ENCODE results near the gene CGREF1. TPM values are rescaled to one million over a fixed set of nuclear protein-coding genes. Genes with fewer than 3 reads are reported as not detected.

The CGREF1 gene
- total RNA-seq, 3 donors from 2014 or later: 0.41 to 1.9 (median 1.5) TPM

DNA sequence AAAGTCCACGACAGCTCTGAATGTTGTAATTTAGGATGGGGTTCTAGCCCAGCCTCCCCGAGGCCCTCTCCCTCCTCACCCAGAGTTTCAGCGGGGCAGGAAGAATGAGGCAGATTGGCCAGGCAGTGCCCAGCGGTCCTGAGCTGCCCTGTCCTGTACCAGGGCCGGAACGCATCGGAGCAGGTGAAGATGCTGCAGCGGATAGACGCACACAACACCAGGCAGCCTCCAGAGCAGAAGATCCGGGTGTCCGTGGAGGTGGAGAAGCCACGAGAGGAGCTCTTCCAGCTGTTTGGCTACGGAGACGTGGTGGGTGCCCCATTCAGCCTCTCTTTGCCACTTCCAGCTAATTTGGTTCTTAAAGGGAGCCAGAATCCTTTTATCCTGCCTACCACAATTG is 21.6 kb downstream of the CGREF1 start:
- DNase-seq: no peak
- Histone ChIP-seq H3K4me3 (no peak overlapping the region), H3K36me3 (ENCODE audit: low read depth) (no peaks in the 10 kb centered on the region), H3K9me3 (no peaks in the 10 kb centered on the region), H3K4me1 (ENCODE audit: low read depth) (peaks cover 10% of the 10 kb centered on the region)
- TF ChIP-seq, protein P1, sequence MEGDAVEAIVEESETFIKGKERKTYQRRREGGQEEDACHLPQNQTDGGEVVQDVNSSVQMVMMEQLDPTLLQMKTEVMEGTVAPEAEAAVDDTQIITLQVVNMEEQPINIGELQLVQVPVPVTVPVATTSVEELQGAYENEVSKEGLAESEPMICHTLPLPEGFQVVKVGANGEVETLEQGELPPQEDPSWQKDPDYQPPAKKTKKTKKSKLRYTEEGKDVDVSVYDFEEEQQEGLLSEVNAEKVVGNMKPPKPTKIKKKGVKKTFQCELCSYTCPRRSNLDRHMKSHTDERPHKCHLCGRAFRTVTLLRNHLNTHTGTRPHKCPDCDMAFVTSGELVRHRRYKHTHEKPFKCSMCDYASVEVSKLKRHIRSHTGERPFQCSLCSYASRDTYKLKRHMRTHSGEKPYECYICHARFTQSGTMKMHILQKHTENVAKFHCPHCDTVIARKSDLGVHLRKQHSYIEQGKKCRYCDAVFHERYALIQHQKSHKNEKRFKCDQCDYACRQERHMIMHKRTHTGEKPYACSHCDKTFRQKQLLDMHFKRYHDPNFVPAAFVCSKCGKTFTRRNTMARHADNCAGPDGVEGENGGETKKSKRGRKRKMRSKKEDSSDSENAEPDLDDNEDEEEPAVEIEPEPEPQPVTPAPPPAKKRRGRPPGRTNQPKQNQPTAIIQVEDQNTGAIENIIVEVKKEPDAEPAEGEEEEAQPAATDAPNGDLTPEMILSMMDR (IDR thresholded peaks at IDR 0.05): no peak
- no peak for ATAC-seq
- intact Hi-C loops (cut with DNase I, micrococcal nuclease): loop anchor here (10.0 kb wide), 3 partner anchors 107 to 187 kb away; partner anchors contain the start of genes ATRAID (in 1 of the 2), CAD (in 1 of the 2), SLC5A6 (in 1 of the 2) and TRIM54 (in 1 of the 2)

DNA sequence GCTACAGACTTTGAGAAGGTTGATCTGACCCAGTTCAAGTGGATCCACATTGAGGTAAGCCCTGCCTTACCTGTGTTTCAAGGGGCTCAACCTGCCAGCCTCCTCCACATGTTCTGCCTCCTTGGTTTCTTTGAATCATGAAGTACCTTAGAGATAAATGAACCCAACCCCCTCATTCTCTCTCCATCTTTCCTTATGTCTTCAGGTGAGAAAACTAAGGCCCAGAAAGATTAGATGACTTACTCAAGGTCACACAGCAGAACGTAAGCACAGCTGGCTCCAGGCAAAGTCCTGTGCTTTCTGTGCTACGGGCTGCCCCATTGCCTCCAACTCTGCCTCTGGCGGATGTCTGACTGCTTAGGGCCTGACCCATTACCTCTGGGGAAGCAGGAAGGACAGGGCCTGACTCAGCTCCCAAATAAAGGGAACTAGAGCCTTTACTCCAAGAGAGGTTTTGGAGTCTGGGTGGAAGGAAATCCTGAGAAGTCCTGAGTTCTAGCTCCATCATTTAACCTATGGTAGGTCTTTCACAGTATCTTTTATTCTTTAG is 22.1 kb downstream of the CGREF1 start:
- TF ChIP-seq, protein P1 (IDR thresholded peaks at IDR 0.05): no peak
- DNase-seq (no peak), ATAC-seq (no peak)
- Histone ChIP-seq H3K4me3 (no peak overlapping the region), H3K4me1 (ENCODE audit: low read depth) (peaks cover 10% of the 10 kb centered on the region), H3K9me3 (no peaks in the 10 kb centered on the region), H3K36me3 (ENCODE audit: low read depth) (no peaks in the 10 kb centered on the region)
- intact Hi-C loops (cut with DNase I, micrococcal nuclease): loop anchor here (10.0 kb wide), 3 partner anchors 108 to 188 kb away; partner anchors contain the start of genes ATRAID (in 1 of the 2), CAD (in 1 of the 2), SLC5A6 (in 1 of the 2) and TRIM54 (in 1 of the 2)

DNA sequence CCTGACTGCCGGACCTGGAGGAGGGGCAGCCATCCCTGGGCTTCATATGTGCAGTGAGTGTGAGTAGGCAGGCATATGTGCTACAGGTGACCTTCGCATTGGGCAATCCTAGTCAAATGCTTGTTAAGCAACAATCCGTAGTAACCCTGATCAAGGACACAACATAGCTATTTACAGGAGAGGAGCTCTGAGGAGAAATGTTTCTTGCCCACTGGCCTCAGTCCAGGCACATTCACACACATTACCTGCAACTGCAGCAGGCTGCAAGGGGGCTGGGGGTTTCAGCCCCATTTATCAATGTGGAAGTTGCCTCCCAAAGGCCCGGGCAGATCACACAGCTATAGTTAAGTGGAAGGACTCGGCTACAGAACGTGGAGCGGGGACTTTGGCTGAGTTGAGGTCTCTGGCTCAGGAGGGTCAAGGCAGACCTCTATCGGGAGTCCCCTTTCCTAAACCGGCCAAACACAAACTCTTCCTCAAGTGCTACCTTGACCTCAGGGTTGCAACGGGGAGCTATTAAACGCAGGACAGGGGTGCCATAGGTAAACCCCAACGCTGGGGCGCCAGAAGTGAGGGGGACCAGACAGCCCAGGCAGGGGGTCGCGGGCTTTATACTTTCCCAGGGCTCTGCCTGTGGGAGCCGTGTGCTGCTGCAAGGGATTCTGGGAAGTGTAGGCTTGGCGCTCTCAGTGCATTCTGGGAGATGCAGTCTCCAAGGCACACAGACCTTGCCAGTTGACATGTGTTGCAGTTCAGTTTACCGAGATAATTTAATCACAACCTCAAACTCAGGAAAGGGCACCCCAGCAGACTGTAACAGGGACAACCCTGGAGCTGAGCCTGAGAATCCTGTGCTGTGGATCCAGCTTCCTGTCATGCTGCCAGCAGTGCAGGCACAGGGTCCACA is 22.9 kb downstream of the CGREF1 start:
- peaks cover 10% of the 10 kb centered on the region for H3K4me1 ChIP-seq (ENCODE audit: low read depth)
- intact Hi-C loops (cut with DNase I, micrococcal nuclease): loop anchor here (10.0 kb wide), 3 partner anchors 109 to 189 kb away; partner anchors contain the start of genes ATRAID (in 1 of the 2), CAD (in 1 of the 2), SLC5A6 (in 1 of the 2) and TRIM54 (in 1 of the 2)
- peak; percentile 58 to 75 (median 60) for DNase-seq

DNA sequence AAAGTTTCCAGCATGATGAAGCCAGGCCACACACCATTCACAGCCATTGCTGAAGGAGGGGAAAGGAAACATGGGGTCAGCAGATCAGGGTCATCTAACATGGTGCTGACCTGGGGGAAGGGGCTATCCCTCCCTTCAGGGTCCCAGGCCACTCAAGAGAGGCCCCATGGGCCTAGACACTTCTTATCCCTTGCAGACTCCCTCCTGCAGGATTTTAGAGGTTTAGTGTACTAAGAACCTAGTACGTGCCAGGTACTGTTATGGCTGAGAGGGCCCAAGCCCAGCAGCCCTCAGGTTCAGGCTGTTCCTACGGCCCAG is 23.5 kb downstream of the CGREF1 start:
- TF ChIP-seq, protein P1 (IDR thresholded peaks at IDR 0.05): no peak
- intact Hi-C loops (cut with DNase I, micrococcal nuclease): loop anchor here (10.0 kb wide), 3 partner anchors 109 to 189 kb away; partner anchors contain the start of genes ATRAID (in 1 of the 2), CAD (in 1 of the 2), SLC5A6 (in 1 of the 2) and TRIM54 (in 1 of the 2)
- H3K4me3 ChIP-seq: no peak overlapping the region
- peaks cover 10% of the 10 kb centered on the region for H3K4me1 ChIP-seq (ENCODE audit: low read depth)
- DNase-seq (no peak), ATAC-seq (no peak)
- H3K9me3 ChIP-seq: no peaks in the 10 kb centered on the region
- H3K36me3 ChIP-seq (ENCODE audit: low read depth): no peaks in the 10 kb centered on the region

More for the DNA sequence above, 22.9 kb downstream of the CGREF1 start:
- no peaks in the 10 kb centered on the region for H3K36me3 ChIP-seq (ENCODE audit: low read depth)
- no peak overlapping the region for H3K4me3 ChIP-seq
- ATAC-seq: peak; percentile 71
- TF ChIP-seq, protein P1 (IDR thresholded peaks at IDR 0.05): no peak
- no peaks in the 10 kb centered on the region for H3K9me3 ChIP-seq

DNA sequence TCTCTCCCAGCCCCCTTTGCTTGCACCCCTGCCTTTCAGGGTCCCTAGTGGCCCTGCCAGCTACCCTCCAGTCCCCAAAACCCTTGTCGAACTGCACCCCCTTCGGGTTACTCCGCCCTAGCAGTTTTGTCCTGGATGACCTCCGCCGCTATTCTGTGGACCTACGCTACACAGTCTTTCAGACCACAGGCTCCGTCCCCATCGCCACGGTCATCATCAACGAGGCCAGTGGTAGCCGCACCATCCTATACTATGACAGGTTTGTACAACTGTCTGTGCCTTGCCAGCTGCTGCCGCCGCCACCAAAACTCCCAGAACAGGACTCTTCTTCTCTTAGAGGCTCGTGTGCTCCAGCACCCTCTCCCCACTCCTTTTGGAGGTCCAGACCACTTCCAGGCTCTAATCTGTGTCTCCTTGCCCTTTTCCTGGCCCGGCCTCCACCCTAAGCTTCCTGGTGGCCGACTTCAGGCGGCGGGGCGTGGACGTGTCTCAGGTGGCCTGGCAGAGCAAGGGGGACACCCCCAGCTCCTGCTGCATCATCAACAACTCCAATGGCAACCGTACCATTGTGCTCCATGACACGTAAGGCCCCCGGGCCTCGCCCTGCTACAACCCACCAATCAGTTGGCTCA is 24.5 kb downstream of the CGREF1 start:
- no peaks in the 10 kb centered on the region for H3K36me3 ChIP-seq (ENCODE audit: low read depth)
- peaks cover 10% of the 10 kb centered on the region for H3K4me1 ChIP-seq (ENCODE audit: low read depth)
- intact Hi-C loops (cut with DNase I, micrococcal nuclease): loop anchor here (10.0 kb wide), 3 partner anchors 110 to 190 kb away; partner anchors contain the start of genes ATRAID (in 1 of the 2), CAD (in 1 of the 2), SLC5A6 (in 1 of the 2) and TRIM54 (in 1 of the 2)
- H3K9me3 ChIP-seq: no peaks in the 10 kb centered on the region
- TF ChIP-seq, protein P1 (IDR thresholded peaks at IDR 0.05): no peak
- DNase-seq: no peak
- ATAC-seq: no peak
- no peak overlapping the region for H3K4me3 ChIP-seq
